Esophagus squamous epithelium (tissue), 4 donors: Measurements from ENCODE around the gene TSC1.

Experiments
- CTCF ChIP-seq, 6 experiments: fragments of 450-650 bp in 4 of 6; fragments of 200-600 bp in 2 of 6; sonication (generic) in 2 of 6; IDR thresholded peaks; one replicate each; pipeline ENCODE4 v1.5.1; 2016 to 2019; ENCODE audit warnings: antibody characterized with exemption in 6 of 6, mild to moderate bottlenecking in 4 of 6, moderate library complexity in 4 of 6
- POLR2A ChIP-seq, 4 donors: fragments of 450-650 bp; IDR thresholded peaks; one replicate each; pipeline ENCODE4 v1.6.1; 2017; ENCODE audit warnings: antibody characterized with exemption in 4 of 4, mild to moderate bottlenecking in 4 of 4, moderate library complexity in 3 of 4

GRCh38 chr9:132876849-132877248, 67.6 kb downstream of the TSC1 start:
- TF ChIP-seq CTCF (IDR thresholded peaks at IDR 0.05) (no peak), POLR2A (IDR thresholded peaks at IDR 0.05) (no peak)
